Motor neuron (in vitro differentiated cells): ENCODE measurements around the gene TNS4. TPM values are rescaled to one million over a fixed set of nuclear protein-coding genes. Genes with fewer than 3 reads are reported as not detected.
A peak's percentile ranks its signal among the peaks of the same experiment; 100 is the strongest.

Experiments
- ATAC-seq, 8 experiments: fragments of 200-7000 bp; cut with Tn5 transposase; replicated peaks in 6 of 8; 2 replicates each; pipeline ENCODE4 v1.8.0; 2021; ENCODE audit warnings: mild to moderate bottlenecking in 8 of 8, moderate library complexity in 8 of 8
- H3K27ac ChIP-seq, 2 donors: fragments of 250-450 bp; sonication (Bioruptor Pico); 2 replicates each; pipeline ENCODE4 v1.9.0; 2021; ENCODE audit warnings: antibody characterized with exemption in 2 of 2, mild to moderate bottlenecking in 2 of 2, moderate library complexity in 1 of 2
- H3K4me1 ChIP-seq, 2 donors: fragments of 250-450 bp; sonication (Bioruptor Pico); replicated peaks in 1 of 2; 2 replicates each; pipeline ENCODE4 v1.6.1; 2021; ENCODE audit warnings: antibody characterized with exemption in 2 of 2, mild to moderate bottlenecking in 2 of 2, moderate library complexity in 1 of 2
- H3K4me3 ChIP-seq, 5 donors: fragments of 250-450 bp; sonication (Bioruptor Pico); 2 replicates each; pipeline ENCODE4 v1.9.0; 2021; ENCODE audit warnings: antibody characterized with exemption in 5 of 5, mild to moderate bottlenecking in 5 of 5, moderate library complexity in 4 of 5
- WGBS, 10 experiments: fragments of 450-650 bp; shearing (Covaris generic); methylation state at CpG; one replicate each; pipeline ENCODE4 v1.0.0; 2022; 5-methylcytosine and 5-hydroxymethylcytosine counted together
- in situ Hi-C, 9 experiments: fragments of 400-800 bp; cut with MboI; loops; one replicate each; pipeline ENCODE4 v1.15.0; 2021; ENCODE audit warnings: low sequenced_read_pairs in 9 of 9, low pct_unique_long_range_greater_than_20kb in 2 of 9; ENCODE audit not compliant: unreplicated experiment in 9 of 9
- total RNA-seq, 8 experiments: library from RNA; unstranded; fragments of 300-600 nt; gene quantifications; 2 replicates each; pipeline versions ENCODE4 v1.2.3 to v1.2.4, GENCODE V29; 2022

The TNS4 gene
- total RNA-seq, 8 experiments from 2014 or later = 0.08 to 1.0 (median 0.15) TPM; not detected in 1

- 30 to 100% (median 70%) methylated on average over 1 to 5 of the region's 18 CpGs; no CpG with 5 or more reads in 2 of the 10 experiments for WGBS, 10 experiments
- Histone ChIP-seq H3K27ac (peak overlapping the region; percentile 87 to 89), H3K4me3 (no peak overlapping the region), H3K4me1 (peaks cover 28 to 31% of the 10 kb centered on the region in 2 donors)
- peak; percentile 40 to 81 (median 70) for ATAC-seq
- in situ Hi-C loops = loop anchor here in 3 of 9 experiments (25.0 kb wide), 2 partner anchors 105 to 180 kb away; partner anchors contain the start of genes GJD3 (in 2 of the 3) and IGFBP4 (in 1 of the 3)
These were observed 40.6 kb upstream of the TNS4 start for GRCh38 chr17:40541873-40542557.

DNA sequence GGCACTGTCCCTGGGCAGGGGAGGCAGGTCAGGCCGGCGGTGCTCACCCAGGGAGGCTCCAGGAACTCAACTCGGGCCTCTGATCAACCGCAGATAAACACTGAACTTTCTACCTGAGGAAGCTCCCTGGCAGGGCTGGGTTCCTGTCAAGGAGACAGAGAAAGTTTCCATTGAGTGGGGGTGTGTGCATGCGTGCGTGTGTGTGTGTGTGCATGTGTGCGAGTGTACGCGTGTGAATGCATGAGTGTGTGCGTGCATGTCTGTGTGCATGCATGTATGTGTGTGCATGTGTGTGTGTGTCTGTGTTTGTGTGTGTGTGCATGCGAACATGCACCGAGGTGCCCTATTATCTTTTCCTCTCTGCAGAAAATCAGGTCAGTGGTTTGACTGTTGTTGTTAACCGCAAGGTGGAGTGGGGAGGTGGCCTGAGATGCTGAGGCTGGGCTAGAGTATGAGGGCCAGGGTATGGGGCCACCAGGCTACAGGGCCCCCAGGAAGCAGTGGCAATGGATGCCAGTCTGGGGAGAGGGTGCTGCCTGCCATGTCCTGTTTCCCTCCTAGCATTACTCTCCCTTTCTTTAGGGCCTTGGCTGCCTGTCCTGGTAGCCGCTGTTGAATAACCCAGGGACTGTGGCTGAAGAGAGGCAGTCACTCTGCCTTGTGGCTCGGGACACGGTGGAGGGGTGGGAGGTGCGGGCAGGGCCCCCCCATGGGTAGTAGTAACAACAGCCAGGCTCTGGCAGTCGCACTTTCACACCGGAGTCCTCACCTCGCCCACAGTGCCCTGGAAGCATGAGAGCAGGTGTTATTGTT is 39.8 kb upstream of the TNS4 start:
- in situ Hi-C loops = loop anchor here in 3 of 9 experiments (25.0 kb wide), 2 partner anchors 104 to 179 kb away; partner anchors contain the start of genes GJD3 (in 2 of the 3) and IGFBP4 (in 1 of the 3)
- WGBS, 10 experiments = 83 to 100% (median 92%) methylated on average over 3 to 12 of the region's 20 CpGs; no CpG with 5 or more reads in 4 of the 10 experiments
- peaks cover 28 to 31% of the 10 kb centered on the region in 2 donors for H3K4me1 ChIP-seq

DNA sequence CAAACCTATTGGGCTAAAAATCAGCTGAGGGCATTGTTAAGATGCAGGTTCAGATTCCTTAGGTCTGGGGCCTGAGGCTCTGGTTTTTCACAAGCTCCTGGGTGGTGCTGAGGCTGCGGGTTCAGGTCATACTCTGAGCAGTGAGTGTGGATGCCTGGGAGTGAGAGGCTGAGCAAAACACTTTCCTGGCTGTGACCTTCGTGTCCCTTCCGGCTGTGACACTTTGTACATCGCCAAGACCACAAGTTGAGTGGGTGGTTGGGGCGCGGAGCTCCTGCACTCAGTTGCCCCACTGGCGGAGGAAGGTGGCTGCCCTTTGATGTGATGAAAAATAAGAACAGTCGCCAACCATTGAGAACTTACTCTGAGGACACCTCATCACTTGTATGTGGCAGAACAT is 39.0 kb upstream of the TNS4 start:
- Histone ChIP-seq H3K4me1 (peaks cover 28 to 31% of the 10 kb centered on the region in 2 donors), H3K4me3 (no peak overlapping the region), H3K27ac (no peak overlapping the region)
- 40 to 97% (median 84%) methylated on average over 1 to 7 of the region's 8 CpGs; no CpG with 5 or more reads in 2 of the 10 experiments for WGBS, 10 experiments
- ATAC-seq = no peak
- in situ Hi-C loops = loop anchor here in 3 of 9 experiments (25.0 kb wide), 2 partner anchors 103 to 178 kb away; partner anchors contain the start of genes GJD3 (in 2 of the 3) and IGFBP4 (in 1 of the 3)

More for the DNA sequence above, 39.8 kb upstream of the TNS4 start:
- ATAC-seq = no peak
- Histone ChIP-seq H3K4me3 (no peak overlapping the region), H3K27ac (peak overlapping the region; percentile 87 to 89)

DNA sequence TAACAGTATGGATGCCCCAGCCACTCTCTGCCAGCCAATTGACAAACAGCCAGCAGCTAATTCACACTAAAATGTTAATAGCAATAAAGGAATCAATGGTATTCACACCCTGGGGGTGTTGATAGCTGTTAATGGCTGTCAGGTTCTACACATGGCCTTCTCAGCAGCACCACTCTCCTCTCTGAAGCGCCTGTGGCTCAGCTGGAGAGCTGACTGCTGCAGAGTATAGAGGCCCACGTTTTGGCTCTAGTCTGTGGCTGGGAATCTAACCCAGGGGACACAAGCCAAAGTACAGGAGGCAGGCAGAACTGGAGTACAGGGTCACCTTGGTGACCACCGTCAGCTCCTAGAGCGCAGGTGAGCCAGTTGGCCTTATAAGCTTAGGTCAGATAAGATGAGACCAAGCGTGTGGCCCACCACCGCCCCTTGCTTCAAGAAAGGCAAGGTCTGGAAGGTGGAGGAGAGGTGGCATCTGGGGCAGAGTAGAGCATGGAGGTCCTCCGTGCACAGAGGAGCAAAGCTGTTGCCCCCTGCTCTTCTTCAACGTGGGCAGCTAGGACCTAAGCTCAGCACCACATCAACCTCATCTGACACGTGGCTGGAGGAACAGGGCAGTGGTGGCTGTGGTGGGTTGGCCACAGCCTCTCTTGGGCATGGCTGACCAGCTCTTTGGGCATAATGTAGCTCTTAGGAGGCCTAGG is 38.4 kb upstream of the TNS4 start:
- in situ Hi-C loops = loop anchor here in 5 of 9 experiments (10.0 to 25.0 kb wide), 5 partner anchors 95 to 235 kb away; partner anchors contain the start of genes GJD3 (in 3 of the 5), IGFBP4 (in 2 of the 5) and RARA (in 2 of the 5)
- no peak overlapping the region for H3K27ac ChIP-seq
- peaks cover 28 to 31% of the 10 kb centered on the region in 2 donors for H3K4me1 ChIP-seq
- no peak overlapping the region for H3K4me3 ChIP-seq
- ATAC-seq = peak in 1 of 8 experiments; percentile 12
- WGBS, 10 experiments = 0 to 100% (median 92%) methylated on average over 1 to 9 of the region's 9 CpGs; no CpG with 5 or more reads in 3 of the 10 experiments

- in situ Hi-C loops = loop anchor here in 5 of 9 experiments (10.0 to 25.0 kb wide), 5 partner anchors 94 to 234 kb away; partner anchors contain the start of genes GJD3 (in 3 of the 5), IGFBP4 (in 2 of the 5) and RARA (in 2 of the 5)
- Histone ChIP-seq H3K4me1 (peaks cover 28 to 31% of the 10 kb centered on the region in 2 donors), H3K27ac (no peak overlapping the region), H3K4me3 (no peak overlapping the region)
- WGBS, 10 experiments = 83 to 100% (median 92%) methylated on average over 2 to 4 of the region's 6 CpGs; no CpG with 5 or more reads in 5 of the 10 experiments
- ATAC-seq = no peak
These were observed 37.7 kb upstream of the TNS4 start for GRCh38 chr17:40538936-40539705.

- Histone ChIP-seq H3K27ac (no peak overlapping the region), H3K4me1 (peaks cover 24 to 25% of the 10 kb centered on the region in 2 donors), H3K4me3 (no peak overlapping the region)
- no peak for ATAC-seq
- 33 to 100% (median 79%) methylated on average over 1 to 11 of the region's 15 CpGs; no CpG with 5 or more reads in 2 of the 10 experiments for WGBS, 10 experiments
- in situ Hi-C loops = loop anchor here in 5 of 9 experiments (10.0 to 25.0 kb wide), 5 partner anchors 93 to 233 kb away; partner anchors contain the start of genes GJD3 (in 3 of the 5), IGFBP4 (in 2 of the 5) and RARA (in 2 of the 5)
These were observed 36.9 kb upstream of the TNS4 start for GRCh38 chr17:40538019-40538935.

DNA sequence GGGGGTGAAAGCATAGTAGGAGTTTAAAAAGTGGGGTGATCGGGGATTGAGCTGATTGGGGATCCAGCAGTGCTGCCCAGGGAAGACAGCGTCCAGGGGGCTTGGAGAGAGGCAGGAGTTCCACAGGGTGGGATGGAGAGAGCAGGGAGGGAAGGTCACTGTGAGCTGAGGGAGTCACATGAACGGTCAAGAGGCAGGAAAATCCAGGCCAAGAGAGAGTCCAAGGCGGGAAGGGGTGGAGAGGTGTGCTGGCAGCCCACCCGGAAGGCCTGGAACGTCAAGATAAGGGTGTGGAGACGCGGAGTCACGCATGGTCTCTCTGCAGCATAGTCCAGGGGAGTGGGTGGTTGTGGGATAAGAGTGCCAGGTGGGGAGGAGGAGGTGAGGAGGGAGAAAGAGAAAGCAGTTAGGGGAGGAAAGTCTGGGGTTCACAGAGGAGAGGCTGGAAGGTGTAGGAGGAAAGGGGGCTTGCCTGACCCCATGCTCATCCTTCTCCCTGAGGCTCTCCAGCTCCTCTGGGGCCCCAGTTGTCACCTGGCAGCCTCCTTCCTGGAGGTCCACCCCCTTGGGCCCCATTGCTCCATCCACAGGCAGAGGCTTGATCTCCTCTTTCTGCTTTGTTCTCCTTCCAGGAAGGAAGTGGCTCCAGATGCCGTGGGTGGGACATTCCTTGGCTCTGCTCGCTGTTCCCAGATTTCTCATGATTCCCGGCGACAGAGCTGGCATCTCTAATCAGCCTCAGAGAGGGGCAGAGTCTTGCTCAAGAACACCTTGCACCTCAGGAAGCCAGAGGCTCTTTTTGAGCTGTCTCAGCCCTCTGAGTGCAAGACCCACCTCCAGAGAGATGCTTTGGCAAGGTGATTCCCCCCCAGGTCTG is 35.1 kb upstream of the TNS4 start:
- WGBS, 10 experiments = 0 to 100% (median 70%) methylated on average over 1 to 6 of the region's 13 CpGs; no CpG with 5 or more reads in 4 of the 10 experiments
- H3K27ac ChIP-seq = no peak overlapping the region
- H3K4me1 ChIP-seq = peaks cover 7 to 13% of the 10 kb centered on the region in 2 donors
- no peak overlapping the region for H3K4me3 ChIP-seq
- in situ Hi-C loops = loop anchor here in 5 of 9 experiments (10.0 to 25.0 kb wide), 5 partner anchors 92 to 232 kb away; partner anchors contain the start of genes GJD3 (in 3 of the 5), IGFBP4 (in 2 of the 5) and RARA (in 2 of the 5)
- peak in 2 of 8 experiments; percentile 7 to 9 for ATAC-seq

- Histone ChIP-seq H3K4me3 (no peak overlapping the region), H3K27ac (no peak overlapping the region), H3K4me1 (peaks cover 1 to 7% of the 10 kb centered on the region in 2 donors)
- in situ Hi-C loops = loop anchor here in 5 of 9 experiments (10.0 to 25.0 kb wide), 5 partner anchors 91 to 231 kb away; partner anchors contain the start of genes GJD3 (in 3 of the 5), IGFBP4 (in 2 of the 5) and RARA (in 2 of the 5)
- no peak for ATAC-seq
- WGBS, 10 experiments = 20 to 100% (median 83%) methylated on average over 1 to 3 of the region's 3 CpGs; no CpG with 5 or more reads in 7 of the 10 experiments
These were observed 34.5 kb upstream of the TNS4 start for GRCh38 chr17:40535924-40536294.

GRCh38 chr17:40535438-40535837 is 34.0 kb upstream of the TNS4 start:
- peaks cover 0 to 7% of the 10 kb centered on the region in 2 donors for H3K4me1 ChIP-seq
- ATAC-seq = no peak
- no peak overlapping the region for H3K27ac ChIP-seq
- WGBS, 10 experiments = 50 to 100% (median 87%) methylated on average over 1 to 4 of the region's 4 CpGs; no CpG with 5 or more reads in 3 of the 10 experiments
- in situ Hi-C loops = loop anchor here in 5 of 9 experiments (10.0 to 25.0 kb wide), 5 partner anchors 91 to 231 kb away; partner anchors contain the start of genes GJD3 (in 3 of the 5), IGFBP4 (in 2 of the 5) and RARA (in 2 of the 5)
- H3K4me3 ChIP-seq = no peak overlapping the region
